ENCODE results near the gene TTC23.

The TTC23 gene

GRCh38 chr15:99121207-99121606, 128.2 kb downstream of the TTC23 start:
- DNase-seq (ENCODE audit: low spot score): no peak

GRCh38 chr15:99120050-99120777, 129.2 kb downstream of the TTC23 start:
- DNase-seq (ENCODE audit: low spot score): no peak
- TF ChIP-seq CTCF (IDR thresholded peaks at IDR 0.05; ENCODE audit: extremely low read depth, missing control alignments): no peak

More at GRCh38 chr15:99121207-99121606, 128.2 kb downstream of the TTC23 start:
- TF ChIP-seq CTCF (IDR thresholded peaks at IDR 0.05; ENCODE audit: extremely low read depth, missing control alignments): no peak

- DNase-seq (ENCODE audit: low spot score): no peak
These were observed 130.4 kb downstream of the TTC23 start for GRCh38 chr15:99118801-99119546.

GRCh38 chr15:99118258-99118632, 131.1 kb downstream of the TTC23 start:
- no peak for TF ChIP-seq CTCF (IDR thresholded peaks at IDR 0.05; ENCODE audit: extremely low read depth, missing control alignments)
- DNase-seq (ENCODE audit: low spot score): no peak

More at GRCh38 chr15:99118801-99119546, 130.4 kb downstream of the TTC23 start:
- TF ChIP-seq CTCF (IDR thresholded peaks at IDR 0.05; ENCODE audit: extremely low read depth, missing control alignments): no peak

- no peak for DNase-seq (ENCODE audit: low spot score)
- no peak for TF ChIP-seq CTCF (IDR thresholded peaks at IDR 0.05; ENCODE audit: extremely low read depth, missing control alignments)
These were observed 131.7 kb downstream of the TTC23 start for GRCh38 chr15:99117563-99118257.

GRCh38 chr15:99117111-99117510, 132.3 kb downstream of the TTC23 start:
- DNase-seq (ENCODE audit: low spot score): no peak
- no peak for TF ChIP-seq CTCF (IDR thresholded peaks at IDR 0.05; ENCODE audit: extremely low read depth, missing control alignments)

Data from GM20000 (cell line).